CD4-positive, alpha-beta memory T cell (primary cell): ENCODE results near the gene FBXL14. TPM values are rescaled to one million over a fixed set of nuclear protein-coding genes. Genes with fewer than 3 reads are reported as not detected.

Experiments used
- CTCF ChIA-PET: fragments of 350-600 bp; sonication (Branson Sonifier 250); formaldehyde crosslinking; loops from one replicate; lab custom pipeline; 2021; ENCODE audit warnings: inconsistent platforms; ENCODE audit not compliant: partially characterized antibody; lab: Charles Lee
- POLR2A ChIA-PET: fragments of 350-600 bp; sonication (Branson Sonifier 250); formaldehyde crosslinking; loops from one replicate; lab custom pipeline; 2021; ENCODE audit not compliant: partially characterized antibody; lab: Charles Lee
- DNase-seq, 5 donors: peaks; one replicate each; pipeline versions ENCODE4 v3.0.0 to v3.0.0-alpha.2; 2020 to 2022; ENCODE audit warnings: mixed read lengths in 1 of 5
- H3K27ac ChIP-seq: one replicate; pipeline ENCODE4 v1.7.0; 2013; ENCODE audit warnings: low read depth, low read length
- H3K27me3 ChIP-seq: 2 replicates; pipeline ENCODE4 v1.7.0; 2013; ENCODE audit warnings: mild to moderate bottlenecking, low read length, moderate library complexity; ENCODE audit not compliant: insufficient read depth
- H3K36me3 ChIP-seq: 2 replicates; pipeline ENCODE4 v1.7.0; 2013; ENCODE audit warnings: mild to moderate bottlenecking, low read length, moderate library complexity; ENCODE audit not compliant: insufficient read depth
- H3K4me1 ChIP-seq: 2 replicates; pipeline ENCODE4 v1.7.0; 2013; ENCODE audit warnings: mild to moderate bottlenecking, low read length, moderate library complexity; ENCODE audit not compliant: insufficient read depth
- H3K4me3 ChIP-seq, 2 donors: one replicate each; pipeline ENCODE4 v1.7.0; 2013; ENCODE audit warnings: low read length in 2 of 2, mild to moderate bottlenecking in 1 of 2
- H3K9me3 ChIP-seq, 2 donors: one replicate each; pipeline ENCODE4 v1.7.0; 2013; ENCODE audit warnings: low read length in 2 of 2, control low read depth in 1 of 2; ENCODE audit not compliant: control insufficient read depth in 1 of 2
- H3K27ac Mint-ChIP-seq, 7 donors: one replicate each; pipeline ENCODE4 v1.8.0; 2020 to 2021; ENCODE audit warnings: mixed read lengths in 7 of 7, mild to moderate bottlenecking in 6 of 7, inconsistent platforms in 3 of 7, moderate library complexity in 3 of 7
- H3K27me3 Mint-ChIP-seq, 2 donors: one replicate each; pipeline ENCODE4 v1.8.0; 2020 to 2021; ENCODE audit warnings: mixed read lengths in 2 of 2
- H3K36me3 Mint-ChIP-seq, 2 donors: one replicate each; pipeline ENCODE4 v1.8.0; 2020 to 2021; ENCODE audit warnings: mixed read lengths in 2 of 2, inconsistent platforms in 1 of 2, mild to moderate bottlenecking in 1 of 2
- H3K4me1 Mint-ChIP-seq, 4 donors: one replicate each; pipeline ENCODE4 v1.8.0; 2020 to 2021; ENCODE audit warnings: mixed read lengths in 4 of 4, mild to moderate bottlenecking in 1 of 4
- H3K4me3 Mint-ChIP-seq, 8 donors: one replicate each; pipeline ENCODE4 v1.8.0; 2020 to 2021; ENCODE audit warnings: mixed read lengths in 8 of 8, mild to moderate bottlenecking in 7 of 8, moderate library complexity in 6 of 8, inconsistent platforms in 3 of 8
- H3K9me3 Mint-ChIP-seq, 8 donors: one replicate each; pipeline ENCODE4 v1.8.0; 2020 to 2021; ENCODE audit warnings: mixed read lengths in 8 of 8, mild to moderate bottlenecking in 5 of 8, inconsistent platforms in 3 of 8, moderate library complexity in 1 of 8
- intact Hi-C: fragments of 100-400 bp; cut with micrococcal nuclease; formaldehyde crosslinking; loops from one replicate; pipeline ENCODE4 v1.15.1; 2023
- polyA plus RNA-seq, 2 donors: library from polyadenylated mRNA; unstranded; fragments of 300-500 nt; fragmentation: Illumina TruSeq; gene quantifications; one replicate each; pipeline ENCODE4 v1.2.3, GENCODE V29; 2021
- total RNA-seq, 2 experiments: library from RNA; stranded (reverse); gene quantifications; one replicate each; pipeline ENCODE4 v1.2.3, GENCODE V29; 2021

FBXL14 gene
- total and polyA plus RNA-seq, 4 experiments from 2014 or later = 14.6 to 43.4 (median 35.4) TPM

DNA sequence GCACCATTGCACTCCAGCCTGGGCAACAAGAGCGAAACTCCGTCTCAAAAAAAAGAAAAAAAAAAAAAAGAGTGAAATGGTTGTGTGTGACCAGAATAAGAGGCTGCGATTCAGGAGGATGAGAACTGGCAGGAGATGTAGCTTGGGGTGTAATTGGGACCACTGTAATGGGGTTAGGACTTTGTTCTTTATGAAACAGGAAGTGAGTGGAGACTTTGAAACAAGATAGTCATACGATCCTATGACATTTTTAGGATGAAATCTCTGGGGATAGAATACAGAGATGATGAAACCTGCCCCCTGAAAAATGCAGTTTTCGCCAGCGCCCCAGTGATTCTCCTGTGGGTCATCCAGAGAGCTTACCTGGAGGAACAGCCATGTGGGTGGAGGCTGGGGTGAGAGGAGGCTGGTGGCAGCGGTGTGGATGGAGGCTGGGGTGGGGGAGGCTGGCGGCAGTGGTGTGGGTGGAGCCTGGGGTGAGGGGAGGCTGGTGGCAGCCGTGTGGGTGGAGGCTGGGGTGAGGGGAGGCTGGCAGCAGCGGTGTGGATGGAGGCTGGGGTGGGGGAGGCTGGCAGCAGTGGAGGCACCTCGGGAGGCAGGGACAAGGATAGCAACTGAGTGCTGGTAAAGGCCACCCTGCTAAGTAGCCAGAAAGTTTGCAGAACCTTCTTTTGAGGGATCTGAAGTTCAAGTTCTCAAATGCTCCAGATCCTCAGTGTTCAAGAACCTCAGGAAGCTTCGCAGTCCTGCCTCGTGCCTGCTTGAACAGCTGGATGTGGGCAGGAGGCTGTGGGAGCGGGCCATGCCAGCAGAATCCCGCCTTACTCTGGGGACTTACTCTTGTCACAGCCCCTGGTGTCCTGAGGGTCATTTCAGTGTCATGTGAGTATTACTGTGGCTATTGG is 20.2 kb downstream of the FBXL14 start:
- Mint-ChIP-seq H3K27ac (peak overlapping the region in 3 of 7 donors; percentile 64 to 82 (median 69)), H3K9me3 (peaks cover 0 to 5% (median 0%) of the 10 kb centered on the region in 8 donors), H3K27me3 (no peaks in the 10 kb centered on the region), H3K36me3 (peaks cover 2 to 15% of the 10 kb centered on the region in 2 donors), H3K4me3 (no peak overlapping the region), H3K4me1 (peaks cover 0 to 3% (median 0%) of the 10 kb centered on the region in 4 donors)
- CTCF ChIA-PET = interaction anchor here (0.7 to 2.1 kb wide), 2 partner anchors 9 to 457 kb away, joined by 3 to 6 read pairs; no protein-coding TSS in a partner anchor
- no peaks in the 10 kb centered on the region for H3K4me1 ChIP-seq
- no peak overlapping the region for H3K27ac ChIP-seq
- intact Hi-C loops = no loop called here
- POLR2A ChIA-PET = no interaction called here
- H3K36me3 ChIP-seq = no peaks in the 10 kb centered on the region
- no peak overlapping the region for H3K4me3 ChIP-seq
- H3K9me3 ChIP-seq = no peaks in the 10 kb centered on the region
- no peak for DNase-seq
- no peaks in the 10 kb centered on the region for H3K27me3 ChIP-seq

DNA sequence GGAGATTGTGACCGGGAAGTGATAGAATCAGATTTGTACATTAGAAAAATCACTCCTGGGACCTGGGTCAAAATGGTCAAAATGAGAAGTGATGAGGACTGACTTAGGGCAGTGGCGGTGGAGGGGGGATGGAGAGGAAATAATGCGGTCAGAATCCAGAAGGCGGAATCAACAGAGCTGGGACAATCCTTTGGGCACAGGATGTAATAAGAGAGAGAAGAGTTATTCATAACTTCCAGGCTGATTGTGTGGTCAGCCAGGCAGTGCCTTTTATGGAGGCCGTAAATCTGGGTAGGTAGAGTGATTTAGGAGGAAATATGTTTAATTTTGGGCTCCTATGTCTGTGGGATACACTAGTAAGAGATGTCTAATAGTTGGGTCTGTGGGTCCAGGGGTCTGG is 21.6 kb downstream of the FBXL14 start:
- H3K27ac Mint-ChIP-seq = no peak overlapping the region
- H3K4me3 Mint-ChIP-seq = no peak overlapping the region
- H3K27ac ChIP-seq = no peak overlapping the region
- intact Hi-C loops = no loop called here
- CTCF ChIA-PET = interaction anchor here (1.1 kb wide), 1 partner anchor 11 kb away, joined by 5 read pairs; no protein-coding TSS in a partner anchor
- H3K4me1 Mint-ChIP-seq = peaks cover 0 to 3% (median 0%) of the 10 kb centered on the region in 4 donors
- H3K4me3 ChIP-seq = no peak overlapping the region
- peaks cover 0 to 5% (median 0%) of the 10 kb centered on the region in 8 donors for H3K9me3 Mint-ChIP-seq
- no peak for DNase-seq
- POLR2A ChIA-PET = no interaction called here
- no peaks in the 10 kb centered on the region for H3K27me3 Mint-ChIP-seq
- no peaks in the 10 kb centered on the region for H3K4me1 ChIP-seq
- H3K36me3 ChIP-seq = no peaks in the 10 kb centered on the region
- H3K27me3 ChIP-seq = no peaks in the 10 kb centered on the region
- no peaks in the 10 kb centered on the region for H3K9me3 ChIP-seq
- peaks cover 2 to 15% of the 10 kb centered on the region in 2 donors for H3K36me3 Mint-ChIP-seq

- CTCF ChIA-PET = interaction anchor here (0.8 kb wide), 1 partner anchor 16 kb away, joined by 3 read pairs; no protein-coding TSS in a partner anchor
- Mint-ChIP-seq H3K27ac (peak overlapping the region in 1 of 7 donors; percentile 49), H3K36me3 (peaks cover 10 to 24% of the 10 kb centered on the region in 2 donors), H3K4me3 (no peak overlapping the region), H3K27me3 (no peaks in the 10 kb centered on the region), H3K4me1 (peaks cover 0 to 2% (median 0%) of the 10 kb centered on the region in 4 donors), H3K9me3 (no peaks in the 10 kb centered on the region)
- Histone ChIP-seq H3K9me3 (no peaks in the 10 kb centered on the region), H3K4me1 (no peaks in the 10 kb centered on the region), H3K27me3 (no peaks in the 10 kb centered on the region), H3K4me3 (no peak overlapping the region), H3K36me3 (no peaks in the 10 kb centered on the region), H3K27ac (no peak overlapping the region)
- POLR2A ChIA-PET = no interaction called here
- no peak for DNase-seq
- intact Hi-C loops = no loop called here
These were observed 26.5 kb downstream of the FBXL14 start for GRCh38 chr12:1567852-1568251.

- Mint-ChIP-seq H3K27me3 (no peaks in the 10 kb centered on the region), H3K4me1 (no peaks in the 10 kb centered on the region), H3K36me3 (peaks cover 10 to 13% of the 10 kb centered on the region in 2 donors), H3K4me3 (no peak overlapping the region), H3K27ac (no peak overlapping the region), H3K9me3 (no peaks in the 10 kb centered on the region)
- H3K27me3 ChIP-seq = no peaks in the 10 kb centered on the region
- no peaks in the 10 kb centered on the region for H3K4me1 ChIP-seq
- ChIA-PET POLR2A (no interaction called here), CTCF (interaction anchor here (0.8 kb wide), 1 partner anchor 16 kb away, joined by 4 read pairs; no protein-coding TSS in a partner anchor)
- DNase-seq = no peak
- no peak overlapping the region for H3K27ac ChIP-seq
- no peaks in the 10 kb centered on the region for H3K9me3 ChIP-seq
- intact Hi-C loops = no loop called here
- no peaks in the 10 kb centered on the region for H3K36me3 ChIP-seq
- H3K4me3 ChIP-seq = no peak overlapping the region
These were observed 27.8 kb downstream of the FBXL14 start for GRCh38 chr12:1566449-1567135.

DNA sequence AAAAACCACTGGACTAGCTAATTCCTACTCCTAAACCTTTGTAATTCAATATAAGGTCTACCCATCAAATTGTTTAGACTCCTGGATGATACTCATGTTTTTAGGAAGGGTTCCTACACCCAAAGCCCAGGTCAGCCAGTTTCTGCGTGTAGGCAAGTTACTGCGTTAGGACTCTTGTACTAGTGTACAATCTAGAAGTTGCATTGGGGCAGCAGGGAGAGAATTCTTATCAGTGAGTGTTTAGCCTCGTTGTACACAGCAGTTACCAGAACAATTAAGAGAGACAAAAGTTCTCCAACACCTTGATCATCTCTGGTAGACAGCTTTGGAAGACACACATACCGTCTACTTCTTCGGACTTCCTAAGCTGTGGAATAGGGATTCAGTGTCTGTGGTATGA is 29.2 kb downstream of the FBXL14 start:
- no peak overlapping the region for H3K27ac Mint-ChIP-seq
- Histone ChIP-seq H3K36me3 (no peaks in the 10 kb centered on the region), H3K9me3 (no peaks in the 10 kb centered on the region), H3K27ac (no peak overlapping the region), H3K4me3 (no peak overlapping the region), H3K4me1 (no peaks in the 10 kb centered on the region), H3K27me3 (no peaks in the 10 kb centered on the region)
- DNase-seq = no peak
- peaks cover 9 to 13% of the 10 kb centered on the region in 2 donors for H3K36me3 Mint-ChIP-seq
- no peaks in the 10 kb centered on the region for H3K4me1 Mint-ChIP-seq
- no peaks in the 10 kb centered on the region for H3K27me3 Mint-ChIP-seq
- H3K4me3 Mint-ChIP-seq = no peak overlapping the region
- intact Hi-C loops = no loop called here
- ChIA-PET POLR2A (no interaction called here), CTCF (no interaction called here)
- H3K9me3 Mint-ChIP-seq = no peaks in the 10 kb centered on the region

DNA sequence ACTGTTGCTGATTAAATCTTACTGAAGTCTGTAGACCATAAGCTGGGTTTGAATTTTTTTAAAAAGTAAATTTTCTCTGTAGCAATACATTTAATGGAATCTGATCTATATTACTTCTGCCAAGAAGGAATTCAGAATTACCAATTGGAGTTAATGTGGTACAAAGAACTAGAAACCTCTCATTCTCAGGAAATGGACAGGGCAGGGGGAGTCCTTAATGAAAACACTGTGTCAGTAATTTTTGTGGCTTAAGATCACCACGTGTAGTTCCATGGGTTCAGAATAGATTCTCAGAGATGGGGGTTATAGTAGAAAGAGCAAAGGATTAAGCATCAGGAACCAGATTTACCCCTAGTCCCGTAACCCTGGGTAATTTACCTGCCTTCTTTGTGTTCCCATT is 30.3 kb downstream of the FBXL14 start:
- H3K36me3 Mint-ChIP-seq = peaks cover 9 to 18% of the 10 kb centered on the region in 2 donors
- no peaks in the 10 kb centered on the region for H3K36me3 ChIP-seq
- ChIA-PET CTCF (no interaction called here), POLR2A (no interaction called here)
- H3K27ac Mint-ChIP-seq = peak overlapping the region in 1 of 7 donors; percentile 42
- no peaks in the 10 kb centered on the region for H3K4me1 Mint-ChIP-seq
- H3K9me3 ChIP-seq = no peaks in the 10 kb centered on the region
- no peaks in the 10 kb centered on the region for H3K9me3 Mint-ChIP-seq
- peaks cover 0 to 2% of the 10 kb centered on the region in 2 donors for H3K27me3 Mint-ChIP-seq
- no peaks in the 10 kb centered on the region for H3K27me3 ChIP-seq
- no peaks in the 10 kb centered on the region for H3K4me1 ChIP-seq
- intact Hi-C loops = no loop called here
- no peak for DNase-seq
- H3K4me3 ChIP-seq = no peak overlapping the region
- H3K4me3 Mint-ChIP-seq = no peak overlapping the region
- H3K27ac ChIP-seq = no peak overlapping the region

DNA sequence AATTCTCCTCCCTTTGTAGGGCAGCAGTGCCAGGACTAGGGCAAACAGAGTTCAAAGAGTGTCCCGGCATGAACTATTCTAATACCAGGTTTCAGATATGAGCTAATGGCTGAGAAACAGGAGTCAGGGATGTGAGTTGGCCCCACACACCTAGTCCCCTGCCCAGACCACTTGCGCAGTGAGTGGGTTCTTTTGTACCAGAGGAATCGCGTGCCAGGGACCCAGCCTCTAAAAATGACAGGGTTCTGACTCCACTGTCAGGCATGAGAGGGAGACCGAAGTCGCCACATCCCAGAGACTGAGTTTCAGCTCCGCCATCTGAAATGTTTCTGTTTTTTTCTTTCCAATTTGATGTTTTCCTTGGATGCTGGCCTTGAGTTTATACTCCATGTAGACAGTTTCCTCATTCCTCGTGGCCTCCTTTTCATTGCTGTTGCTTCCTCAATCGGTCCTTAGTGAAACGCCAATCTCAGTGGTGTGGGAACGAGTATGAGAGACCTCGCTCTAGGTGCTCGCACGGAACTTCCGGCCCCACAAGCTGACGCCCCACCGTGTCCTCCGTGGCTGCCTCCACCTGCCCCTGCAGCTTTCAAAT is 31.5 kb downstream of the FBXL14 start:
- H3K27ac ChIP-seq = no peak overlapping the region
- H3K27ac Mint-ChIP-seq = peak overlapping the region in 2 of 7 donors; percentile 64 to 72
- no peaks in the 10 kb centered on the region for H3K36me3 ChIP-seq
- CTCF ChIA-PET = no interaction called here
- H3K9me3 Mint-ChIP-seq = no peaks in the 10 kb centered on the region
- H3K36me3 Mint-ChIP-seq = peaks cover 9 to 18% of the 10 kb centered on the region in 2 donors
- intact Hi-C loops = no loop called here
- peaks cover 2% of the 10 kb centered on the region in 2 donors for H3K27me3 Mint-ChIP-seq
- H3K9me3 ChIP-seq = no peaks in the 10 kb centered on the region
- no peak for DNase-seq
- no peak overlapping the region for H3K4me3 Mint-ChIP-seq
- H3K4me1 ChIP-seq = no peaks in the 10 kb centered on the region
- H3K4me3 ChIP-seq = no peak overlapping the region
- H3K4me1 Mint-ChIP-seq = no peaks in the 10 kb centered on the region
- POLR2A ChIA-PET = no interaction called here
- no peaks in the 10 kb centered on the region for H3K27me3 ChIP-seq
